ENCODE data around the gene TTI1. TPM values are rescaled to one million over a fixed set of nuclear protein-coding genes. Genes with fewer than 3 reads are reported as not detected.

The TTI1 gene
- total RNA-seq, 1 donor from 2014 or later: 43.1 TPM

GRCh38 chr20:38065764-38066375 lies 32.6 kb upstream of the TTI1 start:
- DNase-seq (ENCODE audit: low spot score): no peak
- intact Hi-C loops (cut with micrococcal nuclease): no loop called here
- Mint-ChIP-seq H3K27me3 (ENCODE audit: insufficient read depth) (no peaks in the 10 kb centered on the region), H3K4me1 (ENCODE audit: low read depth) (no peaks in the 10 kb centered on the region), H3K27ac (no peak overlapping the region), H3K4me3 (no peak overlapping the region), H3K36me3 (ENCODE audit: low read depth) (peaks cover 38% of the 10 kb centered on the region), H3K9me3 (no peaks in the 10 kb centered on the region)

GRCh38 chr20:38063911-38064530 lies 30.8 kb upstream of the TTI1 start:
- peak overlapping the region; percentile 66 for H3K27ac Mint-ChIP-seq

GRCh38 chr20:38062890-38063289 lies 29.6 kb upstream of the TTI1 start:
- peaks cover 9% of the 10 kb centered on the region for H3K4me1 Mint-ChIP-seq (ENCODE audit: low read depth)
- DNase-seq (ENCODE audit: low spot score): no peak
- no peak overlapping the region for H3K27ac Mint-ChIP-seq
- intact Hi-C loops (cut with micrococcal nuclease): no loop called here
- peaks cover 42% of the 10 kb centered on the region for H3K36me3 Mint-ChIP-seq (ENCODE audit: low read depth)
- H3K9me3 Mint-ChIP-seq: no peaks in the 10 kb centered on the region
- no peak overlapping the region for H3K4me3 Mint-ChIP-seq
- H3K27me3 Mint-ChIP-seq (ENCODE audit: insufficient read depth): no peaks in the 10 kb centered on the region

More at GRCh38 chr20:38063911-38064530, 30.8 kb upstream of the TTI1 start:
- DNase-seq (ENCODE audit: low spot score): no peak
- H3K36me3 Mint-ChIP-seq (ENCODE audit: low read depth): peaks cover 44% of the 10 kb centered on the region
- H3K27me3 Mint-ChIP-seq (ENCODE audit: insufficient read depth): no peaks in the 10 kb centered on the region
- no peak overlapping the region for H3K4me3 Mint-ChIP-seq
- peaks cover 9% of the 10 kb centered on the region for H3K4me1 Mint-ChIP-seq (ENCODE audit: low read depth)
- H3K9me3 Mint-ChIP-seq: no peaks in the 10 kb centered on the region
- intact Hi-C loops (cut with micrococcal nuclease): no loop called here

GRCh38 chr20:38061109-38061508 lies 27.9 kb upstream of the TTI1 start:
- peaks cover 18% of the 10 kb centered on the region for H3K4me1 Mint-ChIP-seq (ENCODE audit: low read depth)
- peaks cover 37% of the 10 kb centered on the region for H3K36me3 Mint-ChIP-seq (ENCODE audit: low read depth)
- no peak for DNase-seq (ENCODE audit: low spot score)
- intact Hi-C loops (cut with micrococcal nuclease): no loop called here
- H3K27ac Mint-ChIP-seq: no peak overlapping the region
- H3K27me3 Mint-ChIP-seq (ENCODE audit: insufficient read depth): no peaks in the 10 kb centered on the region
- no peaks in the 10 kb centered on the region for H3K9me3 Mint-ChIP-seq
- no peak overlapping the region for H3K4me3 Mint-ChIP-seq

- Mint-ChIP-seq H3K27ac (no peak overlapping the region), H3K9me3 (no peaks in the 10 kb centered on the region), H3K4me3 (no peak overlapping the region), H3K36me3 (ENCODE audit: low read depth) (peaks cover 36% of the 10 kb centered on the region), H3K4me1 (ENCODE audit: low read depth) (peaks cover 19% of the 10 kb centered on the region), H3K27me3 (ENCODE audit: insufficient read depth) (no peaks in the 10 kb centered on the region)
- intact Hi-C loops (cut with micrococcal nuclease): no loop called here
- DNase-seq (ENCODE audit: low spot score): no peak
These were observed 27.3 kb upstream of the TTI1 start for GRCh38 chr20:38060536-38060935.

GRCh38 chr20:38059832-38060231 lies 26.6 kb upstream of the TTI1 start:
- intact Hi-C loops (cut with micrococcal nuclease): no loop called here
- H3K27me3 Mint-ChIP-seq (ENCODE audit: insufficient read depth): no peaks in the 10 kb centered on the region
- no peak for DNase-seq (ENCODE audit: low spot score)

GRCh38 chr20:38057351-38057972 lies 24.2 kb upstream of the TTI1 start:
- Mint-ChIP-seq H3K27me3 (ENCODE audit: insufficient read depth) (no peaks in the 10 kb centered on the region), H3K9me3 (no peaks in the 10 kb centered on the region), H3K4me1 (ENCODE audit: low read depth) (peaks cover 30% of the 10 kb centered on the region), H3K27ac (peak overlapping the region; percentile 59), H3K36me3 (ENCODE audit: low read depth) (peaks cover 34% of the 10 kb centered on the region), H3K4me3 (no peak overlapping the region)
- intact Hi-C loops (cut with micrococcal nuclease): loop anchor here (1.0 kb wide), 4 partner anchors 24 to 493 kb away; partner anchors contain the start of genes RPRD1B, TGM2 and TTI1
- peak; percentile 56 for DNase-seq (ENCODE audit: low spot score)

More at GRCh38 chr20:38059832-38060231, 26.6 kb upstream of the TTI1 start:
- Mint-ChIP-seq H3K9me3 (no peaks in the 10 kb centered on the region), H3K4me3 (no peak overlapping the region), H3K4me1 (ENCODE audit: low read depth) (peaks cover 21% of the 10 kb centered on the region), H3K27ac (no peak overlapping the region), H3K36me3 (ENCODE audit: low read depth) (peaks cover 38% of the 10 kb centered on the region)

GRCh38 chr20:38055848-38056247 lies 22.6 kb upstream of the TTI1 start:
- no peak for DNase-seq (ENCODE audit: low spot score)
- Mint-ChIP-seq H3K27ac (peak overlapping the region; percentile 48), H3K4me3 (no peak overlapping the region), H3K27me3 (ENCODE audit: insufficient read depth) (no peaks in the 10 kb centered on the region), H3K36me3 (ENCODE audit: low read depth) (peaks cover 43% of the 10 kb centered on the region), H3K4me1 (ENCODE audit: low read depth) (peaks cover 30% of the 10 kb centered on the region), H3K9me3 (no peaks in the 10 kb centered on the region)
- intact Hi-C loops (cut with micrococcal nuclease): no loop called here

- Mint-ChIP-seq H3K36me3 (ENCODE audit: low read depth) (peaks cover 40% of the 10 kb centered on the region), H3K27me3 (ENCODE audit: insufficient read depth) (no peaks in the 10 kb centered on the region), H3K27ac (peak overlapping the region; percentile 4), H3K4me1 (ENCODE audit: low read depth) (peaks cover 28% of the 10 kb centered on the region), H3K4me3 (no peak overlapping the region), H3K9me3 (no peaks in the 10 kb centered on the region)
- intact Hi-C loops (cut with micrococcal nuclease): no loop called here
- no peak for DNase-seq (ENCODE audit: low spot score)
These were observed 22.0 kb upstream of the TTI1 start for GRCh38 chr20:38055294-38055693.

GRCh38 chr20:38054647-38055046 lies 21.4 kb upstream of the TTI1 start:
- no peak overlapping the region for H3K4me3 Mint-ChIP-seq
- H3K36me3 Mint-ChIP-seq (ENCODE audit: low read depth): peaks cover 37% of the 10 kb centered on the region
- H3K4me1 Mint-ChIP-seq (ENCODE audit: low read depth): peaks cover 31% of the 10 kb centered on the region
- intact Hi-C loops (cut with micrococcal nuclease): no loop called here
- no peaks in the 10 kb centered on the region for H3K27me3 Mint-ChIP-seq (ENCODE audit: insufficient read depth)
- no peak for DNase-seq (ENCODE audit: low spot score)
- H3K9me3 Mint-ChIP-seq: no peaks in the 10 kb centered on the region
- no peak overlapping the region for H3K27ac Mint-ChIP-seq

- intact Hi-C loops (cut with micrococcal nuclease): no loop called here
- Mint-ChIP-seq H3K4me3 (no peak overlapping the region), H3K4me1 (ENCODE audit: low read depth) (peaks cover 31% of the 10 kb centered on the region), H3K27me3 (ENCODE audit: insufficient read depth) (no peaks in the 10 kb centered on the region), H3K9me3 (no peaks in the 10 kb centered on the region), H3K27ac (peak overlapping the region; percentile 6), H3K36me3 (ENCODE audit: low read depth) (peaks cover 33% of the 10 kb centered on the region)
- no peak for DNase-seq (ENCODE audit: low spot score)
These were observed 19.6 kb upstream of the TTI1 start for GRCh38 chr20:38052870-38053269.

- Mint-ChIP-seq H3K27ac (peak overlapping the region; percentile 14), H3K36me3 (ENCODE audit: low read depth) (peaks cover 34% of the 10 kb centered on the region), H3K27me3 (ENCODE audit: insufficient read depth) (no peaks in the 10 kb centered on the region), H3K4me3 (no peak overlapping the region), H3K4me1 (ENCODE audit: low read depth) (peaks cover 35% of the 10 kb centered on the region), H3K9me3 (no peaks in the 10 kb centered on the region)
- no peak for DNase-seq (ENCODE audit: low spot score)
- intact Hi-C loops (cut with micrococcal nuclease): no loop called here
These were observed 17.4 kb upstream of the TTI1 start for GRCh38 chr20:38050686-38051085.

- Mint-ChIP-seq H3K9me3 (no peaks in the 10 kb centered on the region), H3K27ac (no peak overlapping the region), H3K27me3 (ENCODE audit: insufficient read depth) (no peaks in the 10 kb centered on the region), H3K4me3 (no peak overlapping the region), H3K4me1 (ENCODE audit: low read depth) (peaks cover 37% of the 10 kb centered on the region), H3K36me3 (ENCODE audit: low read depth) (peaks cover 30% of the 10 kb centered on the region)
- no peak for DNase-seq (ENCODE audit: low spot score)
- intact Hi-C loops (cut with micrococcal nuclease): no loop called here
These were observed 16.5 kb upstream of the TTI1 start for GRCh38 chr20:38049800-38050199.

Data from activated T-helper 1 cell treated with anti-CD3 and anti-CD28 coated beads, Interleukin-12 subunit alpha, Interleukin-12 subunit beta, Interleukin-2, Interleukin-4 antibody, amounts not matched to agents 30 ng/mL and 10 ng/mL and 1 ng/mL, durations not matched to agents 14 hours and 24 hours and 36 hours (primary cell).